Kidney epithelial cell (primary cell): ENCODE measurements around the gene SLC12A7. TPM values are rescaled to one million over a fixed set of nuclear protein-coding genes. Genes with fewer than 3 reads are reported as not detected.

Experiments used
- DNase-seq: peaks from one replicate; pipeline ENCODE4 v3.0.0-alpha.2; 2010; ENCODE audit warnings: low read depth
- H3K27me3 ChIP-seq: 2 replicates; pipeline ENCODE4 v1.6.0; 2011; ENCODE audit warnings: low read length; ENCODE audit not compliant: control insufficient read depth, insufficient read depth
- H3K36me3 ChIP-seq: 2 replicates; pipeline ENCODE4 v1.5.1; 2011; ENCODE audit warnings: low read length; ENCODE audit not compliant: control insufficient read depth, insufficient read depth
- H3K4me3 ChIP-seq: 2 replicates; pipeline ENCODE4 v1.5.1; 2011; ENCODE audit warnings: low read depth, mild to moderate bottlenecking, control low read depth, low read length
- total RNA-seq: library from RNA; depleted of rRNA; stranded (reverse); fragments of >200 nt; gene quantifications from 2 replicates; pipeline ENCODE4 v1.2.3, GENCODE V29; 2015
- TF ChIP-seq, protein P1 (sequence below): IDR thresholded peaks from 2 replicates; pipeline ENCODE4 v1.5.1; 2011; ENCODE audit warnings: mild to moderate bottlenecking, moderate library complexity, low read length, control low read depth, inconsistent platforms; ENCODE audit not compliant: insufficient read depth, poor library complexity, severe bottlenecking

Gene SLC12A7
- total RNA-seq, 1 donor from 2014 or later: 50.3 TPM

GRCh38 chr5:1036504-1037122, 75.2 kb downstream of the SLC12A7 start:
- Histone ChIP-seq H3K4me3 (no peak overlapping the region), H3K36me3 (no peaks in the 10 kb centered on the region), H3K27me3 (peaks cover 10% of the 10 kb centered on the region)
- TF ChIP-seq, protein P1, sequence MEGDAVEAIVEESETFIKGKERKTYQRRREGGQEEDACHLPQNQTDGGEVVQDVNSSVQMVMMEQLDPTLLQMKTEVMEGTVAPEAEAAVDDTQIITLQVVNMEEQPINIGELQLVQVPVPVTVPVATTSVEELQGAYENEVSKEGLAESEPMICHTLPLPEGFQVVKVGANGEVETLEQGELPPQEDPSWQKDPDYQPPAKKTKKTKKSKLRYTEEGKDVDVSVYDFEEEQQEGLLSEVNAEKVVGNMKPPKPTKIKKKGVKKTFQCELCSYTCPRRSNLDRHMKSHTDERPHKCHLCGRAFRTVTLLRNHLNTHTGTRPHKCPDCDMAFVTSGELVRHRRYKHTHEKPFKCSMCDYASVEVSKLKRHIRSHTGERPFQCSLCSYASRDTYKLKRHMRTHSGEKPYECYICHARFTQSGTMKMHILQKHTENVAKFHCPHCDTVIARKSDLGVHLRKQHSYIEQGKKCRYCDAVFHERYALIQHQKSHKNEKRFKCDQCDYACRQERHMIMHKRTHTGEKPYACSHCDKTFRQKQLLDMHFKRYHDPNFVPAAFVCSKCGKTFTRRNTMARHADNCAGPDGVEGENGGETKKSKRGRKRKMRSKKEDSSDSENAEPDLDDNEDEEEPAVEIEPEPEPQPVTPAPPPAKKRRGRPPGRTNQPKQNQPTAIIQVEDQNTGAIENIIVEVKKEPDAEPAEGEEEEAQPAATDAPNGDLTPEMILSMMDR: no peak
- DNase-seq: no peak

DNA sequence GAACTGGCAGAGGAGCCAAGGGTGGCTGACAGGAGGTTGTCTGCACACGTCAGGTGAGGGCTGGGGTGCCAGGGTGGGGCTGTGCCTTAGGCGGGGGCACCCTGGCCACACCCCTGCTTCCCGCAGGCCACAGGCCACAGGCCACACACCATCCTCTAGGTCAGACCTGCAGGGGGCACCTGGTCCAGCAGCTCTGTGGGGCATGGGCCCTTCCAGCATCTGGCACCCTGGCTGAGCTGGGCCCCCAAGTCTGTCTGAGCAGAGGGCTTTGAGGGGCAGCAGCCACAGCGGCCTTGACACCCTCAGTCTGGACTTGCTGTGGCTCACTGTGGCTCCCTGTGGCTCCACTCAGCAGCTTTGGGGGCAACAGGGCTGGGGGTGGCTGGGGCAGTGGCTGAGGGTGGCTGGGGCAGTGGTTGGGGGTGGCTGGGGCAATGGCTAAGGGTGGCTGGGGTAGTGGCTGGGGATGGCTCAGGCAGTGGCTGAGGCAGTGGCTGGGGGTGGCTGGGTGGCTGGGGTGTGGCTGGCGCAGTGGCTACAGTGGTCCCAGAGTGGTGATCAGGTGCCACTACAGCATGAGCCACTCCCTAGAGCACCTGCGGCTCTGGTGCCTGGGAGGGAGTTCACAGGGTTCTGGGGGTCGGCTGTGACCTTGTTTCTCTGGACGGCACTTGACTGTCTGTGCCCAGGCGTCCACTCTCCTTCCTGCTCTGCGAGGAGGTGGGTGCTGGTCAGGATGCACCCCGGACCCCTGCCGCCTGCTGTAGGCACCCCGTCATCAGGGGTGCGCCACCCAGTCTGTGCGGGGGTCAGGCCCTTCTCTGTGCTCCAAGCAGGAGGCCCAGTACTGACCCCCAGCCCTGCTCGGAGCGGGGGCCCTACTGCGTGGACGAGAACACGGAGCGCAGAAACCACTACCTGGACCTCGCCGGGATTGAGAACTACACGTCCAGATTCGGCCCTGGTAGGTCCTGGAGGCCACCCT, 76.2 kb downstream of the SLC12A7 start:
- H3K36me3 ChIP-seq: no peaks in the 10 kb centered on the region
- no peak for DNase-seq
- no peak overlapping the region for H3K4me3 ChIP-seq
- peaks cover 15% of the 10 kb centered on the region for H3K27me3 ChIP-seq
- TF ChIP-seq, protein P1: no peak

GRCh38 chr5:1034986-1035385, 76.9 kb downstream of the SLC12A7 start:
- peaks cover 15% of the 10 kb centered on the region for H3K27me3 ChIP-seq
- H3K4me3 ChIP-seq: no peak overlapping the region
- no peaks in the 10 kb centered on the region for H3K36me3 ChIP-seq
- TF ChIP-seq, protein P1: no peak
- no peak for DNase-seq

DNA sequence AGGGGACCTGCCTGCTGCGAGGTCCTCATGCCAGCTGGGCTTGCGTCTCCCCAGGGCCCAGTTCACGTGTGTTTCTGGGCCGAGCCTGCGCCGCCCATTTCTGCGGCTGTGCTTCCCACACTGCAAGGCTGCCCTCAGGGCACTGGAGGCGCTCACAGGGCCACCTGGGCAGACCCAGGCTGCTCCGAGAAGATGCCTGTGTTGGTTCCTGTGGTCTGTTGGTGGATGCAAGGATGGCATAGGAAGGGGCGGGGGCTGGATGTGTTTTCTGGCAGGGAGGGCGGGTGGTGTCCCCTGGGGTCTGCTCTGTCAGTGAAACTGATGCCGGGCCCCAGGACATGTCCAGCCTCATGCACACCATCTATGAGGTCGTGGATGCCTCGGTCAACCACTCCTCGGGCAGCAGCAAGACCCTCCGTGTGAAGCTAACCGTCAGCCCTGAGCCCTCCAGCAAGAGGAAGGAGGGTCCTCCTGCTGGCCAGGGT, 77.4 kb downstream of the SLC12A7 start:
- TF ChIP-seq, protein P1: no peak
- no peak for DNase-seq
- Histone ChIP-seq H3K27me3 (peaks cover 15% of the 10 kb centered on the region), H3K4me3 (no peak overlapping the region), H3K36me3 (no peaks in the 10 kb centered on the region)

GRCh38 chr5:1033606-1034420, 78.0 kb downstream of the SLC12A7 start:
- Histone ChIP-seq H3K4me3 (no peak overlapping the region), H3K36me3 (no peaks in the 10 kb centered on the region), H3K27me3 (peaks cover 15% of the 10 kb centered on the region)
- DNase-seq: no peak
- TF ChIP-seq, protein P1: no peak
